HG03025 (cell line): ENCODE results near the gene OAT.
"Not testable (repeated sequence)": the region's sequence is repeated elsewhere in the genome, so short reads cannot be mapped to it uniquely, and the experiment has no call there.

Experiments
- ATAC-seq: cut with Tn5 transposase; IDR thresholded peaks from one replicate; pipeline ENCODE4 v1.9.1; 2021; ENCODE audit warnings: mild to moderate bottlenecking, moderate library complexity; ENCODE audit not compliant: unreplicated experiment, low FRiP score

The OAT gene

GRCh38 chr10:124380256-124380995, 38.3 kb downstream of the OAT start:
- no peak for ATAC-seq

- ATAC-seq: no peak
These were observed 39.0 kb downstream of the OAT start for GRCh38 chr10:124379609-124380193.

DNA sequence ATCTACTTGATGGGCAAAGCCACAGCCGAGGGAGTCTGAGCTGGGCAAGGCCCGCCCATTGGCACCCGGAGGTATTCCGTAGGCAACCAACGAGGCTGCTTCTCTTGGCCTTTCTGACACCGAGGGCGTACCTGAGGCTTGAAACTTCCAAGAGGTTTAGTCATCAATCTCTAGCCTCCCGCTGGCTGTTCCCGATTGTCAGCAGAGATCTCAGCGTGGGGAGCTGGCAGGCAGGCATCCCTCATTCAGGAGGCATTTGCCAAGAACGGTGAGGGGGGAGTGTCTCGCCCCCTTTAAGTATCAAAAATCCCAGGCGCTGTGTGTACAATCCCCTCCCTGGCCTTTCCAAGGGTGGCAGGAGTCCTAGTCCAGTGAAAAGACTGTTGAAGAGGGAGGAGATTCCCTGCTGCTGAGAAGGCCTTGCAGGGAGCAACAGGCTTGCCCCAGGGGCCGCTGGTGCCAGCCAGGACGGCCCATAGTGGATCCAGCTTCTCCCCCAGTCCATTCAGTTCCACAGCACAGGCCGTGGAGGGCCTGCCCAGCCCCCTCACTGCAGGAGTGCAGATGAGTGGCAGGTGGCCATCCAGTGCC, 39.7 kb downstream of the OAT start:
- ATAC-seq: no peak

DNA sequence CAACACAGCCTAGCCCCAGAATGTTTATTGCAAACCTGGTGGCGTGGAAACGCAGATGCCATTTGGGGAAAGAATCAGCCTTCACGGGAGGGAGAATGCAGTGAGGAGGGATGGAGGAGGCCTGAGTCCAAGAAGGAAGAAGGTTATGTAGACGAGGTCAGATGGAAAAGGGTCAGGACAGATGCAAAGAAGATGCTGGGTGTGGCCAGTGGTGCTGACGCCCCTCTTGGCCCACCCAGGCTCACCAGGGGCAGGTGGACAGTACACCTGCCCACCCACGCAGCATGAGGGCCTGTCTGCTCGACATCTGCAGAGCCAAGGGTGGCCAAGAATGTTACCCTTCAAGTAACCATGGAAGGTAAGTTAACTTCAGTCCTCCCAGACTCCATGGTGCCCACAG, 40.5 kb downstream of the OAT start:
- no peak for ATAC-seq

DNA sequence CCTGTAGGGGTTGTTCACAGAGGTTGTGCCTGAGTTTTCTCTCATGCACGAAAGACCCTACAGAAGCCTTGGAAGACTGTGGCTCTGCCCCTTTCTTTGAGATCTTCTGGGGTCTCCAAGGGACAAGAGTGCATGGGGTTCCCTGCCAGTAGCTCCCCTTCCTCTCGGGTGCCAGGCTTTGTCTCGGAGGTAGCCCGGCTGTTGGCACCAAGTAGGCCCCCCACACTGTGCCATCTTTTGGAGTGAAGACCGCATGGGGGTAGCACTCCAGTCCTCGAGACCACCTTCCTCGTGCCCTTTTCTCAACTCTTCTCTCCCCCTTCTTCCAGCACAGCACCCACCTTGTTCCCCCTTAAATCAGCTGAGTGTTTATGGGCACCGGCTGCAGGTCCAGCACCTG, 41.6 kb downstream of the OAT start:
- ATAC-seq: no peak

DNA sequence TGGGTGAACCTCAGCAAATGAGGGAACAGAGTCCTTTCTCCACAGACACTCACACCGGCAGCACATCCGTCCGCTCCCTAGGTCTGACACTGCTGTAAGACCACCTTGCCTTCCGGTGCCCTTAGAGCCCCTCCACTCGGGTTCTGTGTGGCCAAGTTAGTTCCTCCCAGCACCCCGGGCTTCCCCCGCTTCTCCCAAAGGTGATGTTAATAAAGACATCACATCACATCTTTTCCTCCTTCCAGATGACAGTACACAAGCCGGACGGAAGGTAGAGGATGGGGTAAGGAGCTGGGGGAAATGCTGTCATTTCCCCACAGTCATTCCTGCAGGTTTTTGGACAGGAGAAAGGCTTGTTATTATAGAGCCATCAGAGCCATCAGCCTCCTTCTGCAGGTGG, 42.3 kb downstream of the OAT start:
- no peak for ATAC-seq

GRCh38 chr10:124375691-124376090, 43.0 kb downstream of the OAT start:
- no peak for ATAC-seq

DNA sequence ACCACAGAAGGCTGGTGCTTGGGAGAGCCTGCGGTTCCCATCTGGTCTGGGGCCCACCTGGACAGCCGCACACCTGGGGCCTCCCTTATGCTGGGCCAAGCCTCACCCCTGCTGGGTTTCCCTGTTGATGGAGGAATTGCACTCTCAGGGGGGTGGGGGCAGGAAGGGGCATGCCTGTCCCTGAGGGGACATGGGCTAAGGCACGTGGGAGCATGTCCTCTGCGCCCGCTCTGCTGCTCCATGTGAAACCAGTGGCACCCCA, 43.4 kb downstream of the OAT start:
- no peak for ATAC-seq

- no peak for ATAC-seq
These were observed 44.0 kb downstream of the OAT start for GRCh38 chr10:124374535-124375352.

DNA sequence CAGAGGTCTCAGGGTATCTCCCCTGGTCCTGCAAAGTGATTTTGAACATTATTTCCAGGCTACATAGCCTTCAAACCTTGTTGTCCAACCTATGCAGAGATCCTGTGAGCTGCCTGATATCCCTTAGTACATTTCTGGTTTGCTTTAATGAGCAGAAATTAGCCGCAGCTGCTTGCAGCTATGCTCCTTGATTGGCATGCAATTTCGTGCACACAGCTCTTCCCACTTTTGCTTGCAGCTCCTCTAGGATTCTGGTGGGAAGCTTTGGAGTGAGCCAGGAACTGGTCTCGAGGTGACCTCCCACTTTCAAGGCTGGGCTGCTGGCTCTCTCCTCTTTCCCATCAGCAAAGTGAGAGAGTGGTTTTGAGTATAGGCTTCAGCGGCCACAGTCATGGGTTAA, 45.8 kb downstream of the OAT start:
- ATAC-seq: no peak

GRCh38 chr10:124370426-124370825, 48.3 kb downstream of the OAT start:
- no peak for ATAC-seq

DNA sequence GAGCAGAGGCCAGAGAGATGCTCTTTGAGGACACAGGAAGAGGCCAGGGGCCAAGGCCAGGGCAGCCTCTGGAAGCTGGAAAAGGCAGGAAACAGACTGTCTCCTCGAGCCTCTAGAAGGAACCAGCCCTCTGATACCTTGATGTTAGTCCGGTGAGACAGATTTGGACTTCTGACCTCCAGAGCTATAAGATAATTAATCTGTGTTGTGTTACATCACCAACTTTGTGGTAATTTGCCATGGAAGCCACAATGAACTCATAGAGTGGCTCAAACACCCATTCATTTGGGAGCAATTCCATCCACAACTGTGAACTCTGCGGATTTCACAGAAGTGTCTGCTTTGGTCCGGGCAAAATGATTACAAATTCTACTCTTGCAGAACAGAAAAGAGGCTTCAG, 48.7 kb downstream of the OAT start:
- ATAC-seq: no peak

DNA sequence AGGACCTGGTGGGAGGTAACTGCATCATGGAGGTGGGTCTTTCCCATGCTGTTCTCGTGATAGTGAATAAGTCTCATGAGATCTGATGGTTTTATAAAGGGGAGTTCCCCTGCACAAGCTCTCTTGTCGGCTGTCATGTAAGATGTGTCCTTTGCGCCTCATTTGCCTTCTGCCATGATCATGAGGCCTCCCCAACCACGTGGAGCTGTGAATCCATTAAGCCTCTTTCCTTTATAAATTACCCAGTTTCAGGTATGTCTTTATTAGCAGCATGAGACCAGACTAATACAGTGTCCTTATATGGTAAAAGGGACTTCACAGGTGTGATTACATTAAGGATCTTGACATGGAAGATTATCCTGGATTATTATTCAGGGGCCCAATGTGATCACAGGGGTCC, 49.2 kb downstream of the OAT start:
- not testable (repeated sequence) for ATAC-seq

- no peak for ATAC-seq
These were observed 49.7 kb downstream of the OAT start for GRCh38 chr10:124369066-124369465.

DNA sequence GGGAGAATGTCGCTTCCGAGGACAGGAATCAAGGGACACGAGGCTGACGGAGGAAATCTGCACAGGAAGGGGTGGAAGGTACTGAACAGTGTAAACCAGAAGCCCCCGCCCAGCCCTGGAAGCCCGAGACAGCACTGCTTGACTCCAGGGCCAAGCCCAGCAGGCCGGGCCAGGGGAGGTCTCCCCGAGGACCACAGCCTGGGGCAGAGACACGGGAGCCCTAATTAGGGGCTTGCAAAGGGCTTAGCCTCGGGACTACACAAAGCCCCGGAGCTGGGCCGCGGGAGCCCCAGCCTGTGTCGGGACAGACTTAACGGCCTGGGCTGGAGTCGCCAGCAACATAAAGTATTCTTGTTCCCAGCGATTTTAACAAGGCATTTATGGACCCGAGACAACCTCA, 50.8 kb downstream of the OAT start:
- ATAC-seq: no peak

DNA sequence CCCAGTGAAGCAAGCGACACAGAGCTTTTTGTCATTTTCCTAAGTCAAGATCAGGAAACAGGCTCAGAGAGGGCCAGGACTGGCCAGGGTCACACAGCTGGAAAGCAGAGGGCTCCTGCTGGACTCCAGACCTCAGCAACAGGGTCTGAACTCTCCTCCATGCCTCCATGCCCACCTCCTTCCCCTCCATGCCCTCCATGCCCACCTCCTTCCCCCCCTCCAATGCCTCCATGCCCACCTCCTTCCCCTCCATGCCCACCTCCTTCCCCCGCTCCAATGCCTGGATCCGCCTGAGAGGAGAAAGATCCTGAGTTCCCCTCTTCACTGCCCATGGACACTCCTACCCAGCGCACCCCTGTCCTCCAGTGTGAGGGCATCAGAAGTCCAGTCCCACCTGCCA, 51.3 kb downstream of the OAT start:
- ATAC-seq: no peak

GRCh38 chr10:124366825-124367224, 51.9 kb downstream of the OAT start:
- no peak for ATAC-seq

GRCh38 chr10:124366343-124366742, 52.4 kb downstream of the OAT start:
- ATAC-seq: no peak

GRCh38 chr10:124364674-124365073, 54.0 kb downstream of the OAT start:
- ATAC-seq: no peak

GRCh38 chr10:124362568-124362967, 56.2 kb downstream of the OAT start:
- ATAC-seq: no peak

GRCh38 chr10:124359336-124359832, 59.3 kb downstream of the OAT start:
- ATAC-seq: no peak

DNA sequence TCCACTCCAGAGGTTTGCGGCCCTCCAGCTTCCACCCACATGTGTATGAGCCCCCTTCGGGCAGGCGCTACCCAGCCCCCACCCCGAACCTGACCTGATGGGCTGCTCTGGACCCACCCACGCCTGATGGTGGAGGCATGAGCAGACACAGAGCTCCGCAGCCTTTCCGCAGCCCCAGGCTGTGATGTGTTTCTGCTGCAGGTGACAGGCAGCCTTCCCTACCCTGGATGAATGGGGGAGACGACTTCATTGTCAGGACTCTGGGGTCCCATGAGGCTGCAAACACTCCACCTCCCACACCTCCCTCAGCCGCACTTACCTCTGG, 61.2 kb downstream of the OAT start:
- no peak for ATAC-seq
